HTERT RPE-1 (cell line): Measurements from ENCODE around the gene TMEM184C.

Experiments
- in situ Hi-C: fragments of 300-500 bp; cut with MboI; formaldehyde crosslinking; loops from 4 replicates; pipeline ENCODE4 v1.14.3; 2020; ENCODE audit warnings: low sequenced_read_pairs

The TMEM184C gene

GRCh38 chr4:147599206-147599605 lies 18.0 kb upstream of the TMEM184C start:
- in situ Hi-C loops: no loop called here

GRCh38 chr4:147599769-147600168 lies 17.4 kb upstream of the TMEM184C start:
- in situ Hi-C loops: no loop called here

GRCh38 chr4:147605499-147605898 lies 11.7 kb upstream of the TMEM184C start:
- in situ Hi-C loops: no loop called here

GRCh38 chr4:147607471-147607870 lies 9.7 kb upstream of the TMEM184C start:
- in situ Hi-C loops: no loop called here

- in situ Hi-C loops: no loop called here
Observed at GRCh38 chr4:147610686-147611085, 6.5 kb upstream of the TMEM184C start.

GRCh38 chr4:147616849-147617172 lies 386 bp upstream of the TMEM184C start:
- in situ Hi-C loops: no loop called here

GRCh38 chr4:147617841-147618691 lies 869 bp downstream of the TMEM184C start:
- in situ Hi-C loops: no loop called here

- in situ Hi-C loops: no loop called here
Observed at GRCh38 chr4:147620315-147620714, 3.1 kb downstream of the TMEM184C start.

- in situ Hi-C loops: no loop called here
Observed at GRCh38 chr4:147625733-147626132, 8.5 kb downstream of the TMEM184C start.

- in situ Hi-C loops: no loop called here
Observed at GRCh38 chr4:147626903-147627302, 9.7 kb downstream of the TMEM184C start.

GRCh38 chr4:147628415-147628814 lies 11.2 kb downstream of the TMEM184C start:
- in situ Hi-C loops: no loop called here

- in situ Hi-C loops: no loop called here
Observed at GRCh38 chr4:147629783-147630730, 12.9 kb downstream of the TMEM184C start.

GRCh38 chr4:147633113-147633512 lies 15.9 kb downstream of the TMEM184C start:
- in situ Hi-C loops: no loop called here

GRCh38 chr4:147633643-147634042 lies 16.4 kb downstream of the TMEM184C start:
- in situ Hi-C loops: no loop called here

GRCh38 chr4:147635348-147635747 lies 18.2 kb downstream of the TMEM184C start:
- in situ Hi-C loops: no loop called here

- in situ Hi-C loops: no loop called here
Observed at GRCh38 chr4:147638365-147638764, 21.2 kb downstream of the TMEM184C start.

- in situ Hi-C loops: no loop called here
Observed at GRCh38 chr4:147638942-147639341, 21.7 kb downstream of the TMEM184C start.

GRCh38 chr4:147639388-147639787 lies 22.2 kb downstream of the TMEM184C start:
- in situ Hi-C loops: no loop called here

GRCh38 chr4:147640331-147640730 lies 23.1 kb downstream of the TMEM184C start:
- in situ Hi-C loops: no loop called here

GRCh38 chr4:147643616-147644015 lies 26.4 kb downstream of the TMEM184C start:
- in situ Hi-C loops: no loop called here

- in situ Hi-C loops: no loop called here
Observed at GRCh38 chr4:147644471-147644870, 27.3 kb downstream of the TMEM184C start.

GRCh38 chr4:147645099-147645498 lies 27.9 kb downstream of the TMEM184C start:
- in situ Hi-C loops: no loop called here
